K562 (cell line): Measurements from ENCODE around the gene KRT4. TPM values are rescaled to one million over a fixed set of nuclear protein-coding genes. Genes with fewer than 3 reads are reported as not detected.

Experiments
- BRD4 ChIP-seq: fragments of 200-600 bp; sonication (generic); IDR thresholded peaks from 2 replicates; pipeline ENCODE4 v1.6.1; 2017; ENCODE audit warnings: inconsistent platforms
- CCNT2 ChIP-seq: IDR thresholded peaks from 2 replicates; pipeline ENCODE4 v1.6.1; 2011; ENCODE audit warnings: borderline replicate concordance, low read depth, mild to moderate bottlenecking, moderate library complexity, mixed read lengths, low read length; ENCODE audit not compliant: insufficient read length; ENCODE audit errors: extremely low read depth
- DEAF1 ChIP-seq: fragments of 450-650 bp; formaldehyde crosslinking; IDR thresholded peaks from 2 replicates; pipeline ENCODE4 v1.4.0; 2020; ENCODE audit warnings: mild to moderate bottlenecking, moderate library complexity
- GATAD2B ChIP-seq: fragments of 450-650 bp; IDR thresholded peaks from 2 replicates; pipeline ENCODE4 v1.6.1; 2017; ENCODE audit warnings: mild to moderate bottlenecking, borderline replicate concordance
- GMEB1 ChIP-seq: fragments of 250-450 bp; sonication (Bioruptor Pico); IDR thresholded peaks from 2 replicates; pipeline ENCODE4 v1.4.0; 2020; ENCODE audit warnings: mild to moderate bottlenecking
- MYNN ChIP-seq, 2 experiments: sonication (generic); formaldehyde crosslinking in 1 of 2; IDR thresholded peaks; 2 replicates each; pipeline versions ENCODE4 v1.5.0 to v1.6.1; 2016 to 2020; ENCODE audit warnings: antibody characterized with exemption in 1 of 2, missing genetic modification reagents in 1 of 2
- TARDBP ChIP-seq: fragments of 450-650 bp; IDR thresholded peaks from 2 replicates; pipeline ENCODE4 v1.6.1; 2016
- ZNF175 ChIP-seq: fragments of 200-800 bp; sonication (Bioruptor generic); IDR thresholded peaks from 2 replicates; pipeline ENCODE4 v1.6.1; 2016; ENCODE audit warnings: low read depth, mild to moderate bottlenecking, missing genetic modification characterization, missing compliant biosample characterization
- ZNF395 ChIP-seq: fragments of 200-800 bp; sonication (Bioruptor generic); IDR thresholded peaks from 2 replicates; pipeline ENCODE4 v1.6.1; 2017; ENCODE audit warnings: missing genetic modification characterization, missing compliant biosample characterization
- polyA plus RNA-seq, 8 experiments: library from polyadenylated mRNA; depleted of rRNA in 4 of 8; stranded (reverse) in 5 of 8; unstranded in 3 of 8; fragments of >200 nt; fragmentation: Nextera tagmentation in 2 of 8; fragmentation: Illumina TruSeq in 1 of 8; extraction: Ambion mirVana in 2 of 8; extraction: Trizol in 1 of 8; gene quantifications; 2 replicates each; pipeline versions ENCODE4 v1.2.1 to v1.2.3, GENCODE V29; 2011 to 2014; ENCODE audit warnings: inconsistent platforms in 1 of 8, missing spikeins in 1 of 8
- total RNA-seq, 7 experiments: library from RNA; depleted of rRNA in 6 of 7; stranded (reverse); fragments of >200 nt in 6 of 7; fragmentation: Illumina TruSeq in 2 of 7; extraction: Trizol in 2 of 7; gene quantifications; 2 replicates each; pipeline versions ENCODE4 v1.2.1 to v1.2.3, GENCODE V29; 2011 to 2021; ENCODE audit warnings: low replicate concordance in 1 of 7

Gene KRT4
- total and polyA plus RNA-seq, 9 of the 15 experiments (the other 6 are each of a cell fraction or from before 2014, with no cell fraction given): not detected

GRCh38 chr12:52835271-52836041 is 21.5 kb upstream of the KRT4 start (continued):
- TF ChIP-seq GMEB1 (CRISPR knock-in tag): no peak
- no peak for TF ChIP-seq DEAF1
- TF ChIP-seq BRD4: 0 out of 2 replicates have a peak, but pooled peaks have one; percentile 64
- 0 out of 2 replicates have a peak, but pooled peaks have one; percentile 8 for TF ChIP-seq ZNF395 (CRISPR knock-in tag)
- peak; percentile 49 for TF ChIP-seq ZNF175 (CRISPR knock-in tag)
- TF ChIP-seq CCNT2: no peak
- no peak for TF ChIP-seq MYNN (IDR thresholded peaks at IDR 0.05)
- no peak for TF ChIP-seq MYNN (CRISPR knock-in tag; IDR thresholded peaks at IDR 0.05)
- no peak for TF ChIP-seq TARDBP
- no peak for TF ChIP-seq GATAD2B
